Measurements from ENCODE around the gene NDUFV3.

GRCh38 chr21:42923553-42924432 lies 30.7 kb downstream of the NDUFV3 start:
- TF ChIP-seq POLR2A (IDR thresholded peaks at IDR 0.05) (no peak), CTCF (IDR thresholded peaks at IDR 0.05) (peak; percentile 57 to 88 (median 87))

Measured in ovary (tissue), 3 donors.